Upper lobe of left lung (tissue), 4 donors: ENCODE data around the gene ALLC.

Experiments used
- EP300 ChIP-seq, 4 donors: sonication (generic); formaldehyde crosslinking; IDR thresholded peaks; one replicate each; pipeline ENCODE4 v1.5.1; 2017; ENCODE audit warnings: antibody characterized with exemption in 4 of 4, control low read depth in 2 of 4
- POLR2A ChIP-seq, 4 donors: fragments of 450-650 bp; IDR thresholded peaks; one replicate each; pipeline ENCODE4 v1.5.1; 2016 to 2017; ENCODE audit warnings: antibody characterized with exemption in 4 of 4, mild to moderate bottlenecking in 2 of 4
- TF ChIP-seq, protein P1 (sequence below), 6 experiments: fragments of 450-650 bp in 4 of 6; fragments of 200-600 bp in 2 of 6; sonication (generic) in 2 of 6; IDR thresholded peaks; one replicate each; pipeline ENCODE4 v1.5.1; 2016 to 2019; ENCODE audit warnings: antibody characterized with exemption in 6 of 6

DNA sequence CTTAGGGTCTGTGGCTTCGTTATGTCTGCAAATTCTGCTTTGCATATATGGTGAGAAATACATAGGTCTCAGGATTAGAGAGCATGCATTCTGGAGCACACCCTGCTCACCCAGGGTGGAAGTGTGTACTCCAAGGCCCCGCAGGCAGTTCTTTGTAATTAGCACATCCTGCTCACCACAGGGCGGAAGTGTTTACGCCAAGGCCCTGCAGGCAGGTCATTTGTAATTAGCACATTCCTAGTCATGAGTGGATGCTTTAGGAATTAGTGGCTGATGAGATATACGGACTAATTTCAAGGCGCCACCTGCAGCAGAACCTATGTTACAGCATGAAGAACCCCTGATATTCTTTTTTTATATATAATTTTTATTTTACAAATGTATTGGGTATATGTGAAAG is 4.2 kb downstream of the ALLC start:
- no peak for TF ChIP-seq EP300 (IDR thresholded peaks at IDR 0.05)
- TF ChIP-seq, protein P1, sequence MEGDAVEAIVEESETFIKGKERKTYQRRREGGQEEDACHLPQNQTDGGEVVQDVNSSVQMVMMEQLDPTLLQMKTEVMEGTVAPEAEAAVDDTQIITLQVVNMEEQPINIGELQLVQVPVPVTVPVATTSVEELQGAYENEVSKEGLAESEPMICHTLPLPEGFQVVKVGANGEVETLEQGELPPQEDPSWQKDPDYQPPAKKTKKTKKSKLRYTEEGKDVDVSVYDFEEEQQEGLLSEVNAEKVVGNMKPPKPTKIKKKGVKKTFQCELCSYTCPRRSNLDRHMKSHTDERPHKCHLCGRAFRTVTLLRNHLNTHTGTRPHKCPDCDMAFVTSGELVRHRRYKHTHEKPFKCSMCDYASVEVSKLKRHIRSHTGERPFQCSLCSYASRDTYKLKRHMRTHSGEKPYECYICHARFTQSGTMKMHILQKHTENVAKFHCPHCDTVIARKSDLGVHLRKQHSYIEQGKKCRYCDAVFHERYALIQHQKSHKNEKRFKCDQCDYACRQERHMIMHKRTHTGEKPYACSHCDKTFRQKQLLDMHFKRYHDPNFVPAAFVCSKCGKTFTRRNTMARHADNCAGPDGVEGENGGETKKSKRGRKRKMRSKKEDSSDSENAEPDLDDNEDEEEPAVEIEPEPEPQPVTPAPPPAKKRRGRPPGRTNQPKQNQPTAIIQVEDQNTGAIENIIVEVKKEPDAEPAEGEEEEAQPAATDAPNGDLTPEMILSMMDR (IDR thresholded peaks at IDR 0.05), result no peak
- TF ChIP-seq POLR2A (IDR thresholded peaks at IDR 0.05), result no peak
